H9 (cell line): ENCODE data around the gene KCNIP3. TPM values are rescaled to one million over a fixed set of nuclear protein-coding genes. Genes with fewer than 3 reads are reported as not detected.
A peak's percentile ranks its signal among the peaks of the same experiment; 100 is the strongest.

ENCODE experiments used
- DNase-seq: peaks from one replicate; pipeline ENCODE4 v3.0.0-alpha.2; 2017
- H2AFZ ChIP-seq: one replicate; pipeline ENCODE4 v1.6.1; 2013; ENCODE audit warnings: mild to moderate bottlenecking, low read length, control low read depth, moderate library complexity
- H2AK5ac ChIP-seq: 2 replicates; pipeline ENCODE4 v1.6.1; 2013; ENCODE audit warnings: low read length, control low read depth, mixed read lengths; ENCODE audit not compliant: insufficient read length
- H2BK120ac ChIP-seq: one replicate; pipeline ENCODE4 v1.6.1; 2013; ENCODE audit warnings: low read depth, mild to moderate bottlenecking, low read length, control low read depth, inconsistent platforms; ENCODE audit not compliant: poor library complexity, severe bottlenecking
- H2BK12ac ChIP-seq: 2 replicates; pipeline ENCODE4 v1.6.1; 2013; ENCODE audit warnings: low read length, control low read depth, mixed read lengths, low read depth; ENCODE audit not compliant: insufficient read length
- H2BK15ac ChIP-seq: 2 replicates; pipeline ENCODE4 v1.6.1; 2013; ENCODE audit warnings: low read depth, low read length, control low read depth
- H2BK20ac ChIP-seq: one replicate; pipeline ENCODE4 v1.6.1; 2013; ENCODE audit warnings: low read depth, mild to moderate bottlenecking, low read length, control low read depth, inconsistent platforms; ENCODE audit not compliant: poor library complexity, severe bottlenecking
- H2BK5ac ChIP-seq: 2 replicates; pipeline ENCODE4 v1.6.1; 2013; ENCODE audit warnings: low read length, control low read depth, mixed read lengths; ENCODE audit not compliant: insufficient read length
- H3K14ac ChIP-seq: 2 replicates; pipeline ENCODE4 v1.6.1; 2013; ENCODE audit warnings: low read length, control low read depth; ENCODE audit not compliant: insufficient read depth
- H3K18ac ChIP-seq: 2 replicates; pipeline ENCODE4 v1.6.1; 2013; ENCODE audit warnings: low read depth, mild to moderate bottlenecking, mixed read lengths, low read length, control low read depth; ENCODE audit not compliant: insufficient read length
- H3K23ac ChIP-seq: 2 replicates; pipeline ENCODE4 v1.6.1; 2013; ENCODE audit warnings: low read length, control low read depth, mixed read lengths, low read depth; ENCODE audit not compliant: insufficient read length
- H3K23me2 ChIP-seq: 2 replicates; pipeline ENCODE4 v1.6.1; 2013; ENCODE audit warnings: low read depth, mild to moderate bottlenecking, mixed read lengths, low read length, control low read depth; ENCODE audit not compliant: insufficient read length, poor library complexity, severe bottlenecking
- H3K27ac ChIP-seq: 2 replicates; pipeline ENCODE4 v1.5.1; 2013; ENCODE audit warnings: low read length, control low read depth, mixed read lengths, low read depth; ENCODE audit not compliant: insufficient read length
- H3K27me3 ChIP-seq: 2 replicates; pipeline ENCODE4 v1.6.1; 2013; ENCODE audit warnings: low read length, control low read depth, inconsistent platforms; ENCODE audit not compliant: insufficient read depth
- H3K4ac ChIP-seq: 2 replicates; pipeline ENCODE4 v1.6.1; 2013; ENCODE audit warnings: low read depth, mild to moderate bottlenecking, control low read depth, inconsistent platforms, low read length, moderate library complexity
- H3K4me1 ChIP-seq: 2 replicates; pipeline ENCODE4 v1.6.1; 2013; ENCODE audit warnings: low read length, control low read depth, inconsistent platforms; ENCODE audit not compliant: insufficient read depth
- H3K4me2 ChIP-seq: 2 replicates; pipeline ENCODE4 v1.6.1; 2013; ENCODE audit warnings: low read length, control low read depth, mixed read lengths; ENCODE audit not compliant: insufficient read length, insufficient read depth
- H3K56ac ChIP-seq: 2 replicates; pipeline ENCODE4 v1.6.1; 2013; ENCODE audit warnings: low read depth, mild to moderate bottlenecking, mixed read lengths, low read length, control low read depth; ENCODE audit not compliant: insufficient read length
- H3K79me1 ChIP-seq: 2 replicates; pipeline ENCODE4 v1.6.1; 2013; ENCODE audit warnings: low read depth, mild to moderate bottlenecking, moderate library complexity, low read length, control low read depth, inconsistent platforms; ENCODE audit not compliant: insufficient read depth, poor library complexity, severe bottlenecking
- H3K79me2 ChIP-seq: 2 replicates; pipeline ENCODE4 v1.6.1; 2013; ENCODE audit warnings: low read length, control low read depth, inconsistent platforms; ENCODE audit not compliant: insufficient read depth
- H3K9ac ChIP-seq: 2 replicates; pipeline ENCODE4 v1.6.1; 2013; ENCODE audit warnings: low read length, control low read depth, mixed read lengths; ENCODE audit not compliant: insufficient read length; ENCODE audit errors: extremely low read depth
- H3K9me3 ChIP-seq: one replicate; pipeline ENCODE4 v1.6.1; 2013; ENCODE audit warnings: low read depth, low read length, inconsistent platforms; ENCODE audit not compliant: control insufficient read depth
- H3T11ph ChIP-seq: one replicate; pipeline ENCODE4 v1.6.1; 2013; ENCODE audit warnings: mild to moderate bottlenecking, low read length, control low read depth, inconsistent platforms
- H4K20me1 ChIP-seq: one replicate; pipeline ENCODE4 v1.6.1; 2013; ENCODE audit not compliant: control insufficient read depth, insufficient read length, insufficient read depth
- H4K5ac ChIP-seq: 2 replicates; pipeline ENCODE4 v1.6.1; 2013; ENCODE audit warnings: low read depth, mild to moderate bottlenecking, mixed read lengths, low read length, control low read depth; ENCODE audit not compliant: insufficient read length
- H4K8ac ChIP-seq: replicated peaks from 2 replicates; pipeline ENCODE4 v1.6.1; 2013; ENCODE audit warnings: low read length, control low read depth, mixed read lengths, low read depth; ENCODE audit not compliant: insufficient read length
- H4K91ac ChIP-seq: 2 replicates; pipeline ENCODE4 v1.6.1; 2013; ENCODE audit warnings: low read depth, mild to moderate bottlenecking, moderate library complexity, mixed read lengths, low read length, control low read depth; ENCODE audit not compliant: insufficient read length
- H3K27ac Mint-ChIP-seq, 3 experiments: 2 replicates in 2 of 3; 3 replicates in 1 of 3; pipeline ENCODE4 v1.8.0; 2020 to 2021; ENCODE audit warnings: mixed read lengths in 3 of 3, mild to moderate bottlenecking in 1 of 3, moderate library complexity in 1 of 3
- H3K27me3 Mint-ChIP-seq: 2 replicates; pipeline ENCODE4 v1.8.0; 2021; ENCODE audit warnings: low read depth, mild to moderate bottlenecking, moderate library complexity, mixed read lengths
- H3K36me3 Mint-ChIP-seq, 3 experiments: 2 replicates in 2 of 3; 3 replicates in 1 of 3; pipeline ENCODE4 v1.8.0; 2020 to 2021; ENCODE audit warnings: low read depth in 3 of 3, mixed read lengths in 3 of 3; ENCODE audit not compliant: insufficient read depth in 1 of 3
- H3K4me1 Mint-ChIP-seq, 2 experiments: 2 replicates each; pipeline ENCODE4 v1.8.0; 2020; ENCODE audit warnings: mixed read lengths in 2 of 2
- H3K4me3 Mint-ChIP-seq, 2 experiments: 2 replicates in 1 of 2; 3 replicates in 1 of 2; pipeline ENCODE4 v1.8.0; 2020 to 2021; ENCODE audit warnings: mild to moderate bottlenecking in 2 of 2, mixed read lengths in 2 of 2, moderate library complexity in 1 of 2
- H3K9me3 Mint-ChIP-seq, 2 experiments: 2 replicates in 1 of 2; 3 replicates in 1 of 2; pipeline ENCODE4 v1.8.0; 2020; ENCODE audit warnings: mild to moderate bottlenecking in 2 of 2, mixed read lengths in 2 of 2, moderate library complexity in 1 of 2
- CTCF ChIP-seq: fragments of 200-600 bp; sonication (generic); conservative IDR thresholded peaks from 3 replicates; pipeline ENCODE4 v1.8.0; 2021; ENCODE audit warnings: antibody characterized with exemption, mild to moderate bottlenecking
- WGBS: extraction: QIAGEN DNeasy Blood & Tissue Kit; methylation state at CpG from one replicate; pipeline ENCODE4 v1.1.7; 2013; ENCODE audit warnings: missing lambda C conversion rate, low lambda C conversion rate, mixed read lengths; ENCODE audit not compliant: insufficient read length; ENCODE audit errors: extremely low coverage; 5-methylcytosine and 5-hydroxymethylcytosine counted together
- total RNA-seq: library from RNA; stranded (reverse); gene quantifications from 2 replicates; pipeline ENCODE4 v1.2.1, GENCODE V29; 2021

KCNIP3 gene
- total RNA-seq, 1 experiment from 2014 or later, result 1.5 TPM

- H2BK20ac ChIP-seq, result no peak overlapping the region
- no peaks in the 10 kb centered on the region for H3K23me2 ChIP-seq
- DNase-seq, result peak; percentile 73
These were observed 26.4 kb downstream of the KCNIP3 start for GRCh38 chr2:95323347-95324155.

More at GRCh38 chr2:95323347-95324155, 26.4 kb downstream of the KCNIP3 start:
- Histone ChIP-seq H2BK12ac (no peak overlapping the region), H3K79me2 (no peaks in the 10 kb centered on the region), H3K27me3 (no peaks in the 10 kb centered on the region), H3K14ac (no peak overlapping the region), H4K8ac (no peak overlapping the region), H4K91ac (no peak overlapping the region), H3K9ac (no peak overlapping the region), H3K56ac (no peak overlapping the region), H4K20me1 (no peaks in the 10 kb centered on the region), H3T11ph (no peak overlapping the region), H3K18ac (no peak overlapping the region), H2BK5ac (no peak overlapping the region), H2BK120ac (no peak overlapping the region), H3K4me1 (no peaks in the 10 kb centered on the region), H3K9me3 (no peaks in the 10 kb centered on the region), H3K4me2 (no peak overlapping the region), H2BK15ac (no peak overlapping the region), H3K27ac (no peak overlapping the region), H3K79me1 (no peaks in the 10 kb centered on the region), H2AK5ac (no peak overlapping the region), H4K5ac (no peak overlapping the region), H2AFZ (no peak overlapping the region), H3K23ac (no peak overlapping the region), H3K4ac (no peak overlapping the region)
- no CpG with 5 or more reads among the region's 26 CpGs for WGBS
- no peaks in the 10 kb centered on the region; the same call in none of the 2 replicates for H3K27me3 Mint-ChIP-seq
- H3K36me3 Mint-ChIP-seq, result no peaks in the 10 kb centered on the region
- no peak overlapping the region for H3K27ac Mint-ChIP-seq
- no peak overlapping the region for H3K4me3 Mint-ChIP-seq
- H3K4me1 Mint-ChIP-seq, result peaks cover 0 to 2% of the 10 kb centered on the region in 2 experiments; a peak in 2 of 4 replicates
- H3K9me3 Mint-ChIP-seq, result peaks cover 3% of the 10 kb centered on the region in 2 experiments; a peak in 2 of 5 replicates
- peak; percentile 70 for TF ChIP-seq CTCF
